Keratinocyte (primary cell): ENCODE measurements around the gene LRRC27.

Source experiments
- CTCF ChIP-seq, 3 experiments: IDR thresholded peaks in 1 of 3; conservative IDR thresholded peaks in 1 of 3; optimal IDR thresholded peaks in 1 of 3; 2 replicates in 2 of 3; 3 replicates in 1 of 3; pipeline versions ENCODE3 to v1.5.1; 2011; ENCODE audit warnings: low read length in 3 of 3, mild to moderate bottlenecking in 3 of 3, moderate library complexity in 2 of 3, control low read depth in 1 of 3, inconsistent platforms in 1 of 3; ENCODE audit not compliant: insufficient read depth in 2 of 3; ENCODE audit errors: extremely low read depth in 1 of 3
- EZH2 ChIP-seq: IDR thresholded peaks from one replicate; pipeline ENCODE4 v1.6.1; 2012; ENCODE audit warnings: inconsistent platforms, mild to moderate bottlenecking, low read length, moderate library complexity

DNA sequence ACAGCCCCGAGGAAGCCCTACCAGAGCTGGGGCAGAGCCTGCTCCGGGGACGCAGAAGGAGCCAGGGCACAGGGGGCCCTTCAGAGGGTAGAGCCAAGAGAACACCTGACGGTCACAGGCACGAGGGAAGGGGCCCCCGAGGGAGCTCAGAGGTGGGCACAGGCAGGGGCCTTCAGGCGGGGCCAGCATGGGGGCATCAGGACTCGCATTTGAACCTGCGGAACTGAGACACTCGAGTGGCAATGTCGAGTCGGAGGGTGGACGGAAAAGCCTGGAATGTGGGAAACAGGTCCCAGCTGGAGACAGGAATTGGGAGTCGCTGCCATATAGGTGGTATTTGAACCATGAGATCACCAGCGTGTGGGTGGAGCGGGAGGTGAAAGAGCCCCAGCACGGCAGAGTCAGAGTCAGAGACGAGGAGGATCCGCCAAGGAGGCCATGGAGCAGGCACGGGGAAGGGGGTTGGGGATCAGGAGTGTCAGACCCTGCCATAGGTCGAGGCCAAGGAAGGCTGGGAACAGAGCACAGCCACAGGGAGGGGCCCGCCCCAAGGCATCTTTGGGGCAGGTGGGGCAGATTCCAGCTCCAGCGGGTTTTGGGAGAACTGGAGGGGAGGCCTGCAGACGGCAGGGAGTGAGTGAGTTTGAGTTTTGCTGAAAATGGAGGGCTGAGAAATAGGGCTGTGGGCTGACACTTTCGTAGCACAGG is 38.0 kb upstream of the LRRC27 start:
- no peak for TF ChIP-seq EZH2
- TF ChIP-seq CTCF (optimal IDR thresholded peaks at IDR 0.05 in 1 of 3, IDR thresholded peaks at IDR 0.05 in 1 of 3, conservative IDR thresholded peaks at IDR 0.05 in 1 of 3; ENCODE audit: extremely low read depth in 1 of 3, insufficient read depth in 2 of 3, low read length in 3 of 3) = no peak
